ENCODE results near the gene NIPAL3.

- no peak for TF ChIP-seq CTCF (IDR thresholded peaks at IDR 0.05; ENCODE audit: insufficient read depth, low read length)
- TF ChIP-seq POLR2AphosphoS5 (IDR thresholded peaks at IDR 0.05; ENCODE audit: low read depth): no peak
- TF ChIP-seq, protein P1, sequence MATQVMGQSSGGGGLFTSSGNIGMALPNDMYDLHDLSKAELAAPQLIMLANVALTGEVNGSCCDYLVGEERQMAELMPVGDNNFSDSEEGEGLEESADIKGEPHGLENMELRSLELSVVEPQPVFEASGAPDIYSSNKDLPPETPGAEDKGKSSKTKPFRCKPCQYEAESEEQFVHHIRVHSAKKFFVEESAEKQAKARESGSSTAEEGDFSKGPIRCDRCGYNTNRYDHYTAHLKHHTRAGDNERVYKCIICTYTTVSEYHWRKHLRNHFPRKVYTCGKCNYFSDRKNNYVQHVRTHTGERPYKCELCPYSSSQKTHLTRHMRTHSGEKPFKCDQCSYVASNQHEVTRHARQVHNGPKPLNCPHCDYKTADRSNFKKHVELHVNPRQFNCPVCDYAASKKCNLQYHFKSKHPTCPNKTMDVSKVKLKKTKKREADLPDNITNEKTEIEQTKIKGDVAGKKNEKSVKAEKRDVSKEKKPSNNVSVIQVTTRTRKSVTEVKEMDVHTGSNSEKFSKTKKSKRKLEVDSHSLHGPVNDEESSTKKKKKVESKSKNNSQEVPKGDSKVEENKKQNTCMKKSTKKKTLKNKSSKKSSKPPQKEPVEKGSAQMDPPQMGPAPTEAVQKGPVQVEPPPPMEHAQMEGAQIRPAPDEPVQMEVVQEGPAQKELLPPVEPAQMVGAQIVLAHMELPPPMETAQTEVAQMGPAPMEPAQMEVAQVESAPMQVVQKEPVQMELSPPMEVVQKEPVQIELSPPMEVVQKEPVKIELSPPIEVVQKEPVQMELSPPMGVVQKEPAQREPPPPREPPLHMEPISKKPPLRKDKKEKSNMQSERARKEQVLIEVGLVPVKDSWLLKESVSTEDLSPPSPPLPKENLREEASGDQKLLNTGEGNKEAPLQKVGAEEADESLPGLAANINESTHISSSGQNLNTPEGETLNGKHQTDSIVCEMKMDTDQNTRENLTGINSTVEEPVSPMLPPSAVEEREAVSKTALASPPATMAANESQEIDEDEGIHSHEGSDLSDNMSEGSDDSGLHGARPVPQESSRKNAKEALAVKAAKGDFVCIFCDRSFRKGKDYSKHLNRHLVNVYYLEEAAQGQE (IDR thresholded peaks at IDR 0.05; ENCODE audit: insufficient replicate concordance, low read depth): no peak
Observed at GRCh38 chr1:24441480-24441879, 25.9 kb downstream of the NIPAL3 start.
